NCI-H2029 treated with DMSO at 0.1 percent for 48 hours (cell line): ENCODE results near the gene ZNF783.

ENCODE experiments used
- DNase-seq: peaks from one replicate; lab custom pipeline; 2025; lab: John Stamatoyannopoulos, UW

ZNF783 gene

GRCh38 chr7:149281508-149282330 is 19.7 kb downstream of the ZNF783 start:
- no peak for DNase-seq

- DNase-seq, result no peak
Observed at GRCh38 chr7:149282331-149282655, 20.3 kb downstream of the ZNF783 start.

- no peak for DNase-seq
Observed at GRCh38 chr7:149283321-149283720, 21.3 kb downstream of the ZNF783 start.

- DNase-seq, result no peak
Observed at GRCh38 chr7:149284343-149284742, 22.3 kb downstream of the ZNF783 start.

- DNase-seq, result peak; percentile 81
Observed at GRCh38 chr7:149284850-149285585, 23.0 kb downstream of the ZNF783 start.

- no peak for DNase-seq
Observed at GRCh38 chr7:149285603-149286002, 23.6 kb downstream of the ZNF783 start.

- peak; percentile 12 for DNase-seq
Observed at GRCh38 chr7:149286811-149287400, 24.9 kb downstream of the ZNF783 start.

GRCh38 chr7:149287622-149288021 is 25.6 kb downstream of the ZNF783 start:
- no peak for DNase-seq

- DNase-seq, result no peak
Observed at GRCh38 chr7:149289262-149289661, 27.3 kb downstream of the ZNF783 start.

- DNase-seq, result no peak
Observed at GRCh38 chr7:149289856-149290255, 27.9 kb downstream of the ZNF783 start.

GRCh38 chr7:149291036-149291780 is 29.2 kb downstream of the ZNF783 start:
- DNase-seq, result no peak

GRCh38 chr7:149291781-149292461 is 29.9 kb downstream of the ZNF783 start:
- no peak for DNase-seq

GRCh38 chr7:149292462-149292823 is 30.4 kb downstream of the ZNF783 start:
- DNase-seq, result no peak

- DNase-seq, result no peak
Observed at GRCh38 chr7:149293338-149293737, 31.3 kb downstream of the ZNF783 start.

GRCh38 chr7:149293946-149294633 is 32.1 kb downstream of the ZNF783 start:
- no peak for DNase-seq

GRCh38 chr7:149294634-149295480 is 32.9 kb downstream of the ZNF783 start:
- no peak for DNase-seq

GRCh38 chr7:149295481-149295850 is 33.5 kb downstream of the ZNF783 start:
- no peak for DNase-seq

GRCh38 chr7:149296368-149296767 is 34.4 kb downstream of the ZNF783 start:
- DNase-seq, result no peak

- no peak for DNase-seq
Observed at GRCh38 chr7:149297034-149297755, 35.2 kb downstream of the ZNF783 start.
